ENCODE data around the gene SLC26A1.

DNA sequence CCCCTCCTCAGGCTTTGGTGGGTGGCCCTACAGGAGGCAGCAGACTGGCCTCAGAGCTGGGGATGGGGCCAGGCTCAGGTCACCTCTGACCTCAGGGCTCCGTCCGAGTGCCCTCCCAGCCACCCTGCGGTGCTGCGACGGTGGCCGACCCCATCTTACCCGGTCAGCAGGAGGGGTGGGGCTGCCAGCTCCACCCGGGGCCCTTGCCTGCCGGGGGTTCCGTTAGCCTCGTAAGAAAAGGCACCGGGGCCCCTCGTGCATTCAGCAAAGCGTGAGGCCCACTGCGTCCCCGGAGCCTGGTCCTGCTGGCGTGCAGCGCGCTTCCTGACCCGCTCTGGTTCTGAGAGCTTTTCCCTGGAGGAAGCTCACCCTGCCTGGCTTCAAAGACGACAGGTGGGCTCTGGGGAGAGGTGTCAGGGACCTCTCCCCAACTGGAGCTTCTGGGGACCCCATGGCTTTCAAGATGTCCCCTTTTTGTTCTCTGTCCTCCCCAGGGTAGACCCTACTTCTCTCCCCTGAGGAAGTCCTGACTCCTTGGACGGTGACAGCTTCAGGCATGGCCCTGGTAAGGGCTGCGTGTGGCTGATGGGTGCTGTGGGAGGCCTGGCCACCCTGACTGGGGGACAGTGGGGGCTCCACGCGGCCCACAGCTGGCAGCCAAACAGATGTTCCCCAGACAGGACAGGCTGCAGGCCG, 34.2 kb upstream of the SLC26A1 start:
- no peak for TF ChIP-seq POLR2A (IDR thresholded peaks at IDR 0.05)
- TF ChIP-seq, protein P1, sequence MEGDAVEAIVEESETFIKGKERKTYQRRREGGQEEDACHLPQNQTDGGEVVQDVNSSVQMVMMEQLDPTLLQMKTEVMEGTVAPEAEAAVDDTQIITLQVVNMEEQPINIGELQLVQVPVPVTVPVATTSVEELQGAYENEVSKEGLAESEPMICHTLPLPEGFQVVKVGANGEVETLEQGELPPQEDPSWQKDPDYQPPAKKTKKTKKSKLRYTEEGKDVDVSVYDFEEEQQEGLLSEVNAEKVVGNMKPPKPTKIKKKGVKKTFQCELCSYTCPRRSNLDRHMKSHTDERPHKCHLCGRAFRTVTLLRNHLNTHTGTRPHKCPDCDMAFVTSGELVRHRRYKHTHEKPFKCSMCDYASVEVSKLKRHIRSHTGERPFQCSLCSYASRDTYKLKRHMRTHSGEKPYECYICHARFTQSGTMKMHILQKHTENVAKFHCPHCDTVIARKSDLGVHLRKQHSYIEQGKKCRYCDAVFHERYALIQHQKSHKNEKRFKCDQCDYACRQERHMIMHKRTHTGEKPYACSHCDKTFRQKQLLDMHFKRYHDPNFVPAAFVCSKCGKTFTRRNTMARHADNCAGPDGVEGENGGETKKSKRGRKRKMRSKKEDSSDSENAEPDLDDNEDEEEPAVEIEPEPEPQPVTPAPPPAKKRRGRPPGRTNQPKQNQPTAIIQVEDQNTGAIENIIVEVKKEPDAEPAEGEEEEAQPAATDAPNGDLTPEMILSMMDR (IDR thresholded peaks at IDR 0.05), result no peak
